HG03442 (cell line): ENCODE results near the gene HS6ST3.

ENCODE experiments used
- ATAC-seq: cut with Tn5 transposase; IDR thresholded peaks from one replicate; pipeline ENCODE4 v1.9.1; 2021; ENCODE audit warnings: mild to moderate bottlenecking, moderate library complexity; ENCODE audit not compliant: unreplicated experiment

HS6ST3 gene

GRCh38 chr13:96816261-96816660 is 726.4 kb downstream of the HS6ST3 start:
- ATAC-seq: no peak

DNA sequence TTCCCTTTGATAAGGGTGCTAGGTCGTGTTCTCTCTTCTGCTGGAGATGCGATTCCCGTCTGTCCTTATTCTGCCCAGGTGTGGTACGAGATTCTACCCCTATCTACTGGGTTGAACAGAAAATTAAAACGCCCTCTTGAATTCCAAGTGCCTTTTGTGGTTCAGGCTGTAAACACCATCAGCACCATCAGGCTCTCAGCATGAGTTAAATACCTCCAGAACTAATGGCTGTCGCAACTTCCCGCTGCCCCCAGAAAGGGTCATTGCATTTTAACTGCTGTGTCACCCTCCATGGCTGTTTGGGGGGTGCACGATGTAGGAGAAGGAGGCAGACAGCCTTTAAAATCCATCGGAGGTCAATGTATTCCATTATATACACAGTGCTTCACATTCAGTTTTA is 727.0 kb downstream of the HS6ST3 start:
- ATAC-seq: no peak

- ATAC-seq: no peak
Observed at GRCh38 chr13:96817336-96817941, 727.5 kb downstream of the HS6ST3 start.

DNA sequence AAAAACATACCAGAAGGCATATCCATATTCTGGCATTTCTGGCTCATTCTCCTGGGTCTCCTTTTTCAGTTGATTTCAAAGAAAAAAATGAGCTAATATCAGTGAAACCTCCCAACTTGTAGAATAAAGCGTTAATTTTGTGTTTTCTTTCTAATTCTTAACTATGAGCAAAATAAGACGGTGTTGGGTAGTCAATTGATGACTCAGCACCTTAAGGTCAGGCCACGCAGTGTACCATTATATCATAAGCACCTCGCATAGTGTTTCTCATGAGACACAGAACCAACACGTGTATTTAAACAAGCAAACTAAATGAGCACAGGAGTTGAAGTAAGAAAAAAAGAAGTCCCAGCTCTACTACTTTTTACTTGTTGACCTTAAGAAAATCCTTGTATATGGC is 729.5 kb downstream of the HS6ST3 start:
- ATAC-seq: no peak

DNA sequence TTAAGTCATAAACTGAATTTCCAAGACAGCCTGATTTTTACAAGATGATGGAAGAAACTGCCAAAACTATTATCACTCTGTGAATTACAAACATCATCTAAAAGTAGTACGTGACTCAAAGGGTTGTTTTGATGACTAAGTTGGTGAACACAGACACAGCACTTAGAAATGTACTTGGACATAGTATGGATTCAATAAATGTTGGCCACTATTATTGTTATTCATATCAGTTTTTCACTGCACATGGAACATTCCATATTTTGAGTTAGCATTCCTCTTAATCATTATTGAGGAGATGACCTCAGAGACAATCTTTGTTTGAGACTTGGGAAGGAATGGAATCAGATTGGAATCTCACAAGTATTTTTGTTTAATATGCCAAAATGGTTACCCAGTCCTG is 731.5 kb downstream of the HS6ST3 start:
- no peak for ATAC-seq

DNA sequence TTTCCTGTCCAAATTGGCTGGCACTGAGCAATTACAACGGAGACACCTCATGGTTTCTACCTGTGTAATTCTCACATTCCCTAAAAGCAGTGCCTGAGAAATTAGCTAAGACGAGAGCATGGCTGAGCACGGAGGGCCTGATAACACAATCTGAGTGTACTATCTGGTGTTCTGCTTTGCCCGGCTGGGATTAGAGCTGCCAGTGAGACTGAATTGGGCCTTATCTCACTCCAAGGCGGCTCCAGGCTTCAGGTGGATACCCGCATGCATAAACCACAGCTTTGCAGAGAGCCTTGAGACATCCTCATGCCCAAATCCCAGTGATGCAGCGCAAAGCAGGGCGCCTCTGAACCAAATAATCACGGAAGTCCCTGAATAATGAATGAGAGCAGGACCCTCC is 732.1 kb downstream of the HS6ST3 start:
- no peak for ATAC-seq

- no peak for ATAC-seq
Observed at GRCh38 chr13:96822895-96823294, 733.0 kb downstream of the HS6ST3 start.

DNA sequence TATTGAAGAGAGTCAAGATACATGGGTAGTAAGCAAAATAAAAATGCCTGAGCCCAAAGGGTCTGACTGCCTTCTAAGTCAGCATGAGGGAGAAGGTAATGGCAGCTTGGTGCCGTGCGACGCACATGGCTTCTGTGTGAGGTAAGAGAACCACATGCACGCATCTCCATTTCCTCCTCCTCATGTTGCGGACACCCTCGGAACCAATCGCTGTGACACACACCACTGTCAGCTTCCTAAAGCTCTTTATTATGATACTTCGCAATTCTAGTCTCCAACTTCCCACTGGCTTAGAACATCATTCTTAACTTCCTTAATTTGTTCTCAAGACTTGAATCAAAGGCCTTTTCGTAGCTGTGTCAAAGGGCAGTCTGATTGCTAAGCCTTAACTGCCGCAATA is 734.2 kb downstream of the HS6ST3 start:
- ATAC-seq: no peak

DNA sequence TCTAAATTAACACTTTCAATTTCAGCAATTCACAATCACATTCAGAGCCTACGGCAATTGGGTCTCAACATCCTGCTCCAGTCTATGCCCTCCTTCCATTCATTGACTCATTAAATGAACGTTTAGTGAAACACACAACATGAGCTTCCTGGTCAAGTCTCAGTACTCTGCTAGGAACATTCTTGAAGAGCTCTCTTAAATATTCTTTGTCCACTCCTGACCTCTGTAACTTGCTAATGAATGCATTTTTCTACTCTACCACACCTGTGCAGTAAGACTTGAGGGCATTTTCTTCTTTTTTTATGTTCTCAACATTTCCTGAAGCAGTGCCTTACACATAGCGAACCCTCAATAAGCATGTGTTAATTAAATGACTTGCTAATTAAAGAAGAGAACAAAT is 735.7 kb downstream of the HS6ST3 start:
- no peak for ATAC-seq

DNA sequence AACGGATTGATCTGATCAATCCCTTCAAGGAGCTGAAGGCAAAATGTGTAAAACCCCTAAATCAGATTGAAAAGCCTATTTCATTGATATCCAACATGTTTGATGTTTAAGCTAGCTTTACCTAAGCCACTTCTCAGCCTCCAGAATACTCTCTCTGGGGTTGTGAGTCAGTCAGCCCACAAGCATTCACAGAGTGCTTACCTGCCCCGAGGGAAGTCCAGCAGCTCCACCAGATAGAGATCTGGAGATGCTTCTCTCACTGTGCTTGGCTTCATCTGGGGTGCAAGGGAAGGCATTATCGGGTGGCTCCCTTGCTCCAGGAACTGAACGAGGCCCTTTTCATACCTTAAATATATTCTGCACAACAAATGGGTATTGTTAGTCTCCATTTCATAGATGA is 744.7 kb downstream of the HS6ST3 start:
- ATAC-seq: no peak

GRCh38 chr13:96835546-96835945 is 745.6 kb downstream of the HS6ST3 start:
- ATAC-seq: no peak

- no peak for ATAC-seq
Observed at GRCh38 chr13:96836733-96837132, 746.8 kb downstream of the HS6ST3 start.

DNA sequence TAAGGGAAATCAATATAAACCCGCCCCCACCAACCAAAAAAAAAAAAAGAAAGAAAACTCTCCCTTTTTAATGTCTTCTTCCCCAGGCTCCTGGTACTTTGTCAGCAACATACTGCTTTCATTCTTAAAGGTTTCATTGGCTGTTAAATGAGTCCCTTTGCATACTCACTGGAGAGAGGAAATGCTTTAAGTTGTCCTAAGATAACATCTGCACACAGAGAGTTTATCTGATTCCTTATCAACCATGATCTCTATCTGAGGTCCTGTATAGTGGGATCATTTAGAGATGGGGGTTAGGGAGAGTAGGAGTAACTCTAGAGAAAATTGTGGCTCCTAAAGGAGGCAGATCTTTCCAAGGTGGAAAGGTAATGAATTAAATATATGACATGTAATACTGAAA is 747.9 kb downstream of the HS6ST3 start:
- ATAC-seq: no peak

DNA sequence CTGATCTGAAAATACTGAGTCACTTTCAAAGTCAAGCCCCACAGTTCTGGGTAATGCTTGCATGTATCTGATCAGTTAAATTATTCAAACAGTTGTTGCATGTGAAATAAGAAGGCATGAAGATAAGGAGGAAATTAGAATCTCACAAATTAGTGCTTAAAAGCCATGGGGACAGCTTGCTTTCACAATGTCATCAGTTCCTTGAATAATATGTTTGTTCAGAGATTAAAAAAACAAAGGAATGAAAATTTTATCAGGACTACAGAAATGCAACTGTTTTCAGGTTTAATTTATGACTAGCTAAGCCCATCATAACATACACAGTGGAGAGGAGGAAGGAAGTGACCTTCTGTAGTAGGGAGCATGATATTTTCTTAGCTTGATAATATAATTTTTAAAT is 754.3 kb downstream of the HS6ST3 start:
- no peak for ATAC-seq

- no peak for ATAC-seq
Observed at GRCh38 chr13:96844616-96845015, 754.7 kb downstream of the HS6ST3 start.

DNA sequence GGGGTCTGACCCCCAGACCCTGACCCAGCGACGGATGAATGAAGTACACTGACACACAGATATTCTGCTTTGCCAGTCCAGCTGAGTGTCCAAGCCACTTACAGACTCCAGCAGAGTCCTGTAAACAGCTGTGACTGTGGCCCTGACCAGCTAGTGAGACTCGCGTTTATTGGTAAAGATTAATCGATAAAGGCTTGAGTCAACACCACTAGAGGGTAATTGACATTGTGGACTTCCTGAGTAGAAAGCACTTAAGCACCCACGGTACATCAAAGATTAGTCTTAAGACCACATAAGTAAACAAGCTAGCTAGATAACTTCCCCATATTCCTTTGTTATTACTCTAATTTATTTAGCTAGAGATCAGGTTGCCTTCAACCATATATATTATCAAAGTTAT is 758.4 kb downstream of the HS6ST3 start:
- no peak for ATAC-seq

GRCh38 chr13:96849091-96849490 is 759.2 kb downstream of the HS6ST3 start:
- ATAC-seq: no peak

DNA sequence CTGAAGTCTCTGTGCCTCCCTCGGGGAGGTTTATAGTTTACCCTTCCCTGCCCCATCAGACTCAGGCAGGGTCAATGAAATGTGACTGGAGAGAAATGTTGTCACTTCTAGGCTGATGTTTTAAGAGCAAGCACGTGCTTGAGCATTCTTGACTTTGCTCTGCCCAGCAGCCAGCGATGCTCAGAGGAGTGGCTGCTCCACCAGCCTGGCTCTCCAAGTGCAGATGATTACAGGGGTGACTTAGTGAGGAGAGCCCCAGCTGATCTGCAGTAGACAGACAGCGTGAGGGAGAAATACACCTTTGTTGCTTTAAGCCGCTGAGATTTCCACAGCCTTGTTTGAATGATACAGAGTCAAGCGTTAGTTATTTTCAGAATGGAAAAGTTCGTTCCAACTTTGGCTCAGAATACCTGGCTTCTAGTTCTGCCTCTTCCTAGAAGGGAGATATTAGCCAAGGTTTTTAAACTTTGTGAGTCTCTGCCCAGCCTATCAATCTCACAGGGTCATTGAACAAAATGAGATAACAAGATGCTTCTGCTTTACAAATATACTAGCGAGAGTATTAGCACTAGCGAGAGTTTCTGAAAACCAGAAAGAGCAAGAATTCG is 760.7 kb downstream of the HS6ST3 start:
- no peak for ATAC-seq

- ATAC-seq: no peak
Observed at GRCh38 chr13:96851856-96852445, 762.0 kb downstream of the HS6ST3 start.

- no peak for ATAC-seq
Observed at GRCh38 chr13:96858133-96858826, 768.4 kb downstream of the HS6ST3 start.

DNA sequence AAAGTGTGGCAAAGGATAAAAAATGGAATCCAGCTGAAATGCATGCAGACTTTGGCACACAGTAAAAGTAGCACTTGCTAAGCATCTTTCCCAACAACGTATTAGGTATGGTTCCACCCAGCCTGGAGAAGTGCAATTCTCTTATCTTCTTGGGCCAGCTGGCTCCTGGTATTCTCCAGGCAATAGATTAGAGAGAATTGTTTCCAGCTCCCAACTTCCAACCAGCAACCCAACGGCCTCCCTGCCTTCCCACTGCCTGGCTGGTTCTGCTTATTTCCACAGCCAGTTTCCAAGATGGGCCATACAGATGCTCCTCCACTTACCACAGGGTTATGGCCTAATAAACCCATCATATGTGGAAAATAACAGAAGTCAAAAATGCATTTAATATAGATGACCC is 771.0 kb downstream of the HS6ST3 start:
- ATAC-seq: no peak

GRCh38 chr13:96862093-96862492 is 772.2 kb downstream of the HS6ST3 start:
- ATAC-seq: no peak
